Measurements from ENCODE around the gene CNTN2. TPM values are rescaled to one million over a fixed set of nuclear protein-coding genes. Genes with fewer than 3 reads are reported as not detected.

The CNTN2 gene
- polyA plus RNA-seq, 1 experiment: not detected

GRCh38 chr1:205068457-205069040, 25.5 kb downstream of the CNTN2 start:
- Histone ChIP-seq H3K9me3 (ENCODE audit: control insufficient read depth, insufficient read depth, low read length) (no peaks in the 10 kb centered on the region; the same call in 1 of the 2 replicates), H3K4me3 (ENCODE audit: low read depth, low read length) (no peak overlapping the region), H3K27me3 (ENCODE audit: control insufficient read depth, insufficient read depth, low read length) (peaks cover 23% of the 10 kb centered on the region), H3K27ac (ENCODE audit: low read depth, low read length) (no peak overlapping the region)
- POLR2A ChIA-PET: no interaction called here
- peak; percentile 6 for DNase-seq (ENCODE audit: low read depth, low spot score)
- no peak for TF ChIP-seq CTCF (IDR thresholded peaks at IDR 0.05; ENCODE audit: low read depth, low read length)
- CTCF ChIA-PET: interaction anchor here (0.6 to 1.5 kb wide), 2 partner anchors 93 to 188 kb away, joined by 3 to 5 read pairs; no protein-coding TSS in a partner anchor

- no peak for DNase-seq (ENCODE audit: low read depth, low spot score)
- Histone ChIP-seq H3K27ac (ENCODE audit: low read depth, low read length) (no peak overlapping the region), H3K4me3 (ENCODE audit: low read depth, low read length) (no peak overlapping the region), H3K27me3 (ENCODE audit: control insufficient read depth, insufficient read depth, low read length) (peaks cover 21% of the 10 kb centered on the region), H3K9me3 (ENCODE audit: control insufficient read depth, insufficient read depth, low read length) (no peaks in the 10 kb centered on the region; the same call in 1 of the 2 replicates)
- CTCF ChIA-PET: interaction anchor here (0.9 to 1.5 kb wide), 2 partner anchors 8 to 187 kb away, joined by 4 to 5 read pairs; no protein-coding TSS in a partner anchor
- TF ChIP-seq CTCF (IDR thresholded peaks at IDR 0.05; ENCODE audit: low read depth, low read length): no peak
- POLR2A ChIA-PET: no interaction called here
Measured at GRCh38 chr1:205069371-205070125, 26.5 kb downstream of the CNTN2 start.

GRCh38 chr1:205071028-205071409, 28.0 kb downstream of the CNTN2 start:
- no peak overlapping the region for H3K27ac ChIP-seq (ENCODE audit: low read depth, low read length)
- H3K4me3 ChIP-seq (ENCODE audit: low read depth, low read length): no peak overlapping the region
- ChIA-PET POLR2A (interaction anchor here (1.2 kb wide), 1 partner anchor 51 kb away, joined by 7 read pairs; the partner anchor contains the start of gene RBBP5), CTCF (interaction anchor here (13.6 kb wide), 1 partner anchor 9 kb away, joined by 106 read pairs; no protein-coding TSS in a partner anchor)
- no peak for DNase-seq (ENCODE audit: low read depth, low spot score)
- peaks cover 12% of the 10 kb centered on the region for H3K27me3 ChIP-seq (ENCODE audit: control insufficient read depth, insufficient read depth, low read length)
- no peak for TF ChIP-seq CTCF (IDR thresholded peaks at IDR 0.05; ENCODE audit: low read depth, low read length)
- no peaks in the 10 kb centered on the region; the same call in 1 of the 2 replicates for H3K9me3 ChIP-seq (ENCODE audit: control insufficient read depth, insufficient read depth, low read length)

- ChIA-PET POLR2A (no interaction called here), CTCF (interaction anchor here (0.9 to 13.6 kb wide), 4 partner anchors 10 to 325 kb away, joined by 3 to 106 read pairs (median 3); no protein-coding TSS in a partner anchor)
- DNase-seq (ENCODE audit: low read depth, low spot score): no peak
- no peak overlapping the region for H3K4me3 ChIP-seq (ENCODE audit: low read depth, low read length)
- no peaks in the 10 kb centered on the region; the same call in 1 of the 2 replicates for H3K9me3 ChIP-seq (ENCODE audit: control insufficient read depth, insufficient read depth, low read length)
- peaks cover 9% of the 10 kb centered on the region for H3K27me3 ChIP-seq (ENCODE audit: control insufficient read depth, insufficient read depth, low read length)
- H3K27ac ChIP-seq (ENCODE audit: low read depth, low read length): no peak overlapping the region
- no peak for TF ChIP-seq CTCF (IDR thresholded peaks at IDR 0.05; ENCODE audit: low read depth, low read length)
Measured at GRCh38 chr1:205071801-205072200, 28.8 kb downstream of the CNTN2 start.

- Histone ChIP-seq H3K9me3 (ENCODE audit: control insufficient read depth, insufficient read depth, low read length) (no peaks in the 10 kb centered on the region; the same call in 1 of the 2 replicates), H3K27ac (ENCODE audit: low read depth, low read length) (no peak overlapping the region), H3K4me3 (ENCODE audit: low read depth, low read length) (no peak overlapping the region), H3K27me3 (ENCODE audit: control insufficient read depth, insufficient read depth, low read length) (peaks cover 7% of the 10 kb centered on the region)
- POLR2A ChIA-PET: no interaction called here
- CTCF ChIA-PET: interaction anchor here (0.6 to 13.6 kb wide), 5 partner anchors 10 to 484 kb away, joined by 3 to 106 read pairs (median 3); no protein-coding TSS in a partner anchor
- no peak for TF ChIP-seq CTCF (IDR thresholded peaks at IDR 0.05; ENCODE audit: low read depth, low read length)
- DNase-seq (ENCODE audit: low read depth, low spot score): no peak
Measured at GRCh38 chr1:205072286-205072685, 29.3 kb downstream of the CNTN2 start.

Measured in AG04450 (cell line).